IPS-18c (cell line): ENCODE measurements around the gene THBS2.

Experiments used
- H3K4me3 ChIP-seq: 2 replicates; pipeline ENCODE4 v1.7.0; 2013; ENCODE audit warnings: low read depth, mild to moderate bottlenecking, low read length, moderate library complexity; ENCODE audit not compliant: insufficient read depth
- H3K9me3 ChIP-seq: one replicate; pipeline ENCODE4 v1.6.1; 2013; ENCODE audit warnings: mild to moderate bottlenecking, low read length, moderate library complexity; ENCODE audit not compliant: control insufficient read depth, insufficient read depth

THBS2 gene

GRCh38 chr6:169256518-169256917 is 2.9 kb upstream of the THBS2 start:
- no peak overlapping the region for H3K4me3 ChIP-seq
- H3K9me3 ChIP-seq = peaks cover 2% of the 10 kb centered on the region

- H3K9me3 ChIP-seq = peaks cover 2% of the 10 kb centered on the region
- H3K4me3 ChIP-seq = no peak overlapping the region
Measured at GRCh38 chr6:169256061-169256460, 2.4 kb upstream of the THBS2 start.

- peaks cover 2% of the 10 kb centered on the region for H3K9me3 ChIP-seq
- H3K4me3 ChIP-seq = no peak overlapping the region
Measured at GRCh38 chr6:169255643-169256042, 2.0 kb upstream of the THBS2 start.

- no peak overlapping the region for H3K4me3 ChIP-seq
- peaks cover 2% of the 10 kb centered on the region for H3K9me3 ChIP-seq
Measured at GRCh38 chr6:169254456-169255316, 1.0 kb upstream of the THBS2 start.

- H3K9me3 ChIP-seq = no peaks in the 10 kb centered on the region
- H3K4me3 ChIP-seq = peak overlapping the region; percentile 22; the same call in 1 of the 2 replicates
Measured at GRCh38 chr6:169252505-169253189, 999 bp downstream of the THBS2 start.

GRCh38 chr6:169251822-169252504 is 1.7 kb downstream of the THBS2 start:
- Histone ChIP-seq H3K9me3 (no peaks in the 10 kb centered on the region), H3K4me3 (peak overlapping the region; percentile 10; the same call in 1 of the 2 replicates)

GRCh38 chr6:169251371-169251802 is 2.3 kb downstream of the THBS2 start:
- Histone ChIP-seq H3K4me3 (no peak overlapping the region), H3K9me3 (no peaks in the 10 kb centered on the region)

- Histone ChIP-seq H3K4me3 (no peak overlapping the region), H3K9me3 (no peaks in the 10 kb centered on the region)
Measured at GRCh38 chr6:169250660-169251059, 3.0 kb downstream of the THBS2 start.

- Histone ChIP-seq H3K4me3 (no peak overlapping the region), H3K9me3 (no peaks in the 10 kb centered on the region)
Measured at GRCh38 chr6:169249057-169249456, 4.6 kb downstream of the THBS2 start.

GRCh38 chr6:169248521-169248971 is 5.1 kb downstream of the THBS2 start:
- Histone ChIP-seq H3K9me3 (no peaks in the 10 kb centered on the region), H3K4me3 (no peak overlapping the region)

GRCh38 chr6:169247991-169248390 is 5.7 kb downstream of the THBS2 start:
- H3K4me3 ChIP-seq = no peak overlapping the region
- H3K9me3 ChIP-seq = no peaks in the 10 kb centered on the region

- Histone ChIP-seq H3K4me3 (no peak overlapping the region), H3K9me3 (no peaks in the 10 kb centered on the region)
Measured at GRCh38 chr6:169247419-169247818, 6.2 kb downstream of the THBS2 start.

GRCh38 chr6:169246445-169246844 is 7.2 kb downstream of the THBS2 start:
- Histone ChIP-seq H3K9me3 (no peaks in the 10 kb centered on the region), H3K4me3 (no peak overlapping the region)

- H3K9me3 ChIP-seq = no peaks in the 10 kb centered on the region
- no peak overlapping the region for H3K4me3 ChIP-seq
Measured at GRCh38 chr6:169244684-169245383, 8.8 kb downstream of the THBS2 start.

- no peak overlapping the region for H3K4me3 ChIP-seq
- H3K9me3 ChIP-seq = no peaks in the 10 kb centered on the region
Measured at GRCh38 chr6:169243661-169244060, 10.0 kb downstream of the THBS2 start.

GRCh38 chr6:169243186-169243585 is 10.5 kb downstream of the THBS2 start:
- Histone ChIP-seq H3K4me3 (no peak overlapping the region), H3K9me3 (no peaks in the 10 kb centered on the region)

GRCh38 chr6:169241688-169242350 is 11.8 kb downstream of the THBS2 start:
- Histone ChIP-seq H3K4me3 (no peak overlapping the region), H3K9me3 (no peaks in the 10 kb centered on the region)
